HG03432 (cell line): ENCODE measurements around the gene ZNF33A.
A peak's percentile ranks its signal among the peaks of the same experiment; 100 is the strongest.
"Not testable (repeated sequence)": the region's sequence is repeated elsewhere in the genome, so short reads cannot be mapped to it uniquely, and the experiment has no call there.

Experiments used
- ATAC-seq: cut with Tn5 transposase; IDR thresholded peaks from one replicate; pipeline ENCODE4 v1.9.1; 2021; ENCODE audit warnings: mild to moderate bottlenecking, moderate library complexity; ENCODE audit not compliant: unreplicated experiment

Gene ZNF33A

GRCh38 chr10:38010119-38010903 is at the start of gene ZNF33A:
ZNF33A (plus strand) TSS chr10:38010675; CDS start chr10:38012342, 1,667 bp downstream.
- ATAC-seq = peak; percentile 90

DNA sequence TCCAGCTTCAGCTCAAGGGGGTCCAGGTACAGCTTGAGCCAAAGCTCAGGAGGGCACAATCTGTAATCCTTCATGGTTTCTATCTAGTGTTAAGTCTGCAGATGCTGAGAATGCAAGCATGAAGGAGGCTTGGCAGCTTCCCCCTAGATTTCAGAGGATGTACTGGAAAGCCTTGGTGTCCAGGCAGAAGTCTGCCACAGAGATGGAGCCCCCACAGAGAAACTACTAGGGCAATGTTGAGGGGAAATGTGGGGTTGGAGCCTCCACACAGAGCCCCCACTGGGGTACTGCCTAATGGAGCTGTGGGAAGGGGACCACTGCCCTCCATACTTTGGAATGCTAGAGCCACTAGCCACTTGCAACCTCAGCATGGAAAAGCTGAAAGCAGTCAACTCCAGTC is 45.5 kb upstream of the ZNF33A start:
- no peak for ATAC-seq

- no peak for ATAC-seq
These were observed 38.1 kb upstream of the ZNF33A start for GRCh38 chr10:37972396-37972795.

DNA sequence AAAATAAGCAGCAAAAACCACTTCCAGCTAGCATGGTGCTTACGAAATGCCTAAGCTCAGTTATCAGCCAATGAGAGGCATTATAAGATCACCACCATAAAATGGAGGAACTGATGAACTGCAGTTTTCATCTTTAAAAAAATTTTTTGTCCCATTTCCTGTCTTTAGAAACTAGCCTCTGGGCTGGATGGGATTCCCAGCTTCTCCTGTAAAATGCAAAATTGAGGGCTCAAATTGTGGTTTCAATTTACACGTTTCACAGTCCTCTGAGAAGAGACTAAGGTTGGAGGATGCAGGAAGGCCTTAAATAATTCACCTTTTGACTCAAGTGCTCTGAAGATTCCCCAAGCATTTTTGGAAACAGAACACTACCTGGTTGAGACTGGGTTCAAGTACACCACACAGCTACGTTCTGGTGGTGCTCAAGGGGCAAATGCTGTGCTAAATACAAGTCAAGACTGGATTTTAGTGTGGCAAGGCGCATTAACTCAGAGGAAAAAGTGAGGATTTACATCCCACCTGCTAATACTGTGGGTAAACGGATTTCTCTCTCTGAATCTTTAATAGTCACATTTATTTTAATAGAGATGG is 35.0 kb upstream of the ZNF33A start:
- ATAC-seq = no peak

GRCh38 chr10:37976091-37976879 is 34.2 kb upstream of the ZNF33A start, which contains the start of gene ZNF25:
ZNF25 (minus strand) TSS chr10:37976647; CDS start chr10:37971722, 4,925 bp downstream.
- ATAC-seq = peak; percentile 98

DNA sequence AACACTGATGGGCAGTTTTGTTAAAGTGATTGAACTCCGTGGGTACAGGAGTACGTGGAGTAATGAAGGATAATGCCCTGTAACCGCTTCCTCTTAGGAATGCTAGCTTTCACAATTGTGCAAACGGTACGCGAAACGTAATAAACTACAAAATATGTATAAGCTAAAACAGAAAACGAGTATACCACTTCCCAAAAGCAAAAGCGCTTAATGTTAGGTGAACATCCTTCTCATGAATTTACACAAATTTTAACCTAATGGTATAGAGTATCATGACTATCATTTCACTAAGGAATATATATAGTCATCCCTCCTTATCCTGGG is 33.6 kb upstream of the ZNF33A start:
- no peak for ATAC-seq

DNA sequence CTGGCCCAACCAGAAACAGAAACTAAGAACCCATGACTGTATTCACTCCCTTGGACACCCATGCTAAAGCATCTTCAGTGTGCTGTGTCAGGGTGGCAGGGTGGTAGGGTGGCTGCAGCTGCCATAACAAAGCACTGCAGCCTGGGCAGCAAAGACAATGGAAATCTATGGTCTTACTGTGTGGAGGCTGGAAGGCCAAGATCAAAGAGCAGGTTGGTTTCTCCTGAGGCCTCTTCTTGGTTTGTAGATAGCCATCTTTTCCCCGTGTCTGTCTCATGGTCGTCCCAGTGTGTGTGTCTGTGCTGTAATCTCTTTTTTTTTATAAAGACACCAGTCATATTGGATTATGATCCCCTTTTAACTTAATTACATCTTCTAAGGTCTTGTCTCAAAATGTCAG is 18.8 kb upstream of the ZNF33A start:
- ATAC-seq = no peak

DNA sequence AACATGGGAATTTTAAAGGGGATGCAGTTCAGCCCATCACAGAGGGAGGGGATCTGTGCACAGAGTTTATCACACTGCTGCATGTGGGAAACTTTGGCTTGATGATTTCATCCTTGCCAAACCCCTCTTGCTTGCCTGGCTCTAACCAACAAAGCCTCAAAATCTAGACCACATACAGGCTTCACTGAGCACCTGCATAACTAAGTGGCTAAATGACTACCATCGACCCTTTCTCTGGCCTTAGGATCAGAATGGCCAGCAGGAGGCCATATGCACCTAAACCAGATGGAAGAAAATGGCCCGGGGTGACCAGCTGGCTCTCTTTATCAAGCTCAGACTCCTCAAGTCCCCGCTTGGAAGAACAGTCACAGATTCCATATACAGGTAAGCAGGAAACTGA is 18.4 kb upstream of the ZNF33A start:
- ATAC-seq = no peak

DNA sequence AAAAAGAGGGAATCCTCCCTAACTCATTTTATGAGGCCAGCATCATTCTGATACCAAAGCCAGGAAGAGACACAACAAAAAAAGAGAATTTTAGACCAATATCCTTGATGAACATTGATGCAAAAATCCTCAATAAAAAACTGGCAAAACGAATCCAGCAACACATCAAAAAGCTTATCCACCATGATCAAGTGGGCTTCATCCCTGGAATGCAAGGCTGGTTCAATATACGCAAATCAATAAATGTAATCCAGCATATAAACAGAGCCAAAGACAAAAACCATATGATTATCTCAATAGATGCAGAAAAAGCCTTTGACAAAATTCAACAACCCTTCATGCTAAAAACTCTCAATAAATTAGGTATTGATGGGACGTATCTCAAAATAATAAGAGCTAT is 11.6 kb upstream of the ZNF33A start:
- not testable (repeated sequence) for ATAC-seq

GRCh38 chr10:38000474-38000873 is 10.0 kb upstream of the ZNF33A start:
- ATAC-seq = not testable (repeated sequence)

DNA sequence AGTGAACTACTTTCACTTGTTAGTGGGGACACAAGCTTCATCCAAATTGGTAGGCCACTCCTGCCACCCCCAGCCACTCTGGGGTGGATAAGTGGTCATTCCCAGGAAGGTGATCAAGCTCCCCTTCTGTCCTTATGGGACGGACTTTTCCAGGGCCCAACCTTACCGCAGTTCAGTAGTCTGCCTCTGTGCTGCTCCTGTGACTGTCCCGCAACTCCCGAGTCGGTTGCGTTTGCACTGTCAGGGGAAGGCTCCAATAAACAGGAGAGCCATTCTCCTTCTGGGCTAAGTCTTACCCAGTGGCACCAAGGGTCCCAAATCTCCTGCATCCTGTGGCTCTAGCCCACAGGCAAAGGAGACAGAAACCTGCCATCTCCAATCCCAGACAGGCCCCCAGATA is 7.4 kb upstream of the ZNF33A start:
- ATAC-seq = no peak

- ATAC-seq = no peak
These were observed 6.9 kb upstream of the ZNF33A start for GRCh38 chr10:38003588-38003987.

DNA sequence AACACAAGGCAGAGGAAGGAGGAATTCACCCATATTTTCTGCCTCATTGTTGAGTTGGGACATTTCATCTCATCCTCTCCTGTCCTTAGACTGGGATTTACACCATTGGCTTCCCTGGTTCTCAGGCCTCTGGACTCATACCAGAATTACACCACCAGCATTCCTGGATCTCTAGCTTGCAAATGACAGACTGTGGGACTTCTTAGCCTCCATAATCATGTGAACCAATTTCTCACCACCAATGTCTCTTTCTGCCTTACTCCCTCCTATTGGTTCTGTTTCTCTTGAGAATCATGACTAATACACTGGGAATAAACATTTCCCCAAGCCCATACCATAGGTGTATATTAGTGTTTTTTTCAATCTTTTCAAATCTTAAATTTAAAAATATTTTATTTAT is 2.9 kb upstream of the ZNF33A start:
- no peak for ATAC-seq

DNA sequence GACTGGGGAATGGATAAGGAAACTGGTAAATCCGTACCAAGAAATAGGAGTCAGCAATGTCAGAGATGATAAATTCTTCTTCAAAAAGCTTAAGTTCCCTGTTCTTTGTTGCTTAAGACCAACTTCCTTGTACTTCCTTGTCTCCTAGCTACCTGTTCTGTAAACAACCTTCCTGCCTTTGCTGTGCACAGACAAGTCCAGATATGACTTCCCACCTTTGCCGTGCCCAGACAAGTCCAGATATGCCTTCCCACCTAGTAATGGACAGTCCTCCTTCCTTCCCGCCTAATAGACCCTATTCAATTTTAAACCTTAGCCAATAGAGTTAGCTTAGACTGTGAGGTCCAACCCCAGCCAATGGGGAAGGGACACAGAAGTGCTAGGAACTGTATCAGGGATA is 2.5 kb upstream of the ZNF33A start:
- ATAC-seq = no peak

DNA sequence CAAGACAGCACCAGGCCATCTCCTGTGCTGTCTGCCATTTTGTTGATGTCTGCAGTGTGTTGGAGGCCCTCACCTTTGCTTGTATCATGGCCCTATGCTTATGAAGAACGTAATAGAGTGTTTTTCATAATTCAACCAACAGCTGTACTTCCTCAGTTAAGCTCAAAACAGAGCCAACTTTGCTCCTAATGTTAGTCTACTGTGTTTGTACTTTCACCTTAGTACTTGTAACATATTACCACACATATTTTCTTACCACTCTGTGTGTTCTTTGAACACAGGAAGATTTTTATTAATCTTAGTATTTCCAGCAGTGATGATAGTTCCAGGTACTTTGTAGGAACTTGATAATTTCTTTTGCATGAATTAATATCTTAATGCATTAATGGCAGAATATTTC is 5.9 kb downstream of the ZNF33A start:
- no peak for ATAC-seq

- ATAC-seq = not testable (repeated sequence)
These were observed 8.6 kb downstream of the ZNF33A start for GRCh38 chr10:38019124-38019523.

- ATAC-seq = peak; percentile 90
These were observed 14.8 kb downstream of the ZNF33A start for GRCh38 chr10:38025283-38025682.

- ATAC-seq = no peak
These were observed 17.5 kb downstream of the ZNF33A start for GRCh38 chr10:38027986-38028385.

- no peak for ATAC-seq
These were observed 22.4 kb downstream of the ZNF33A start for GRCh38 chr10:38032886-38033285.

- ATAC-seq = peak; percentile 97
These were observed 27.8 kb downstream of the ZNF33A start for GRCh38 chr10:38038107-38038931.

GRCh38 chr10:38038932-38039245 is 28.4 kb downstream of the ZNF33A start:
- ATAC-seq = peak; percentile 17
